NB4 (cell line): ENCODE measurements around the gene CTAG1A.
A peak's percentile ranks its signal among the peaks of the same experiment; 100 is the strongest.

ENCODE experiments used
- DNase-seq: peaks from one replicate; pipeline ENCODE4 v3.0.0; 2010; ENCODE audit warnings: low read depth
- H3K4me3 ChIP-seq: one replicate; pipeline ENCODE4 v1.5.1; 2011; ENCODE audit warnings: mild to moderate bottlenecking, low read depth, low read length, moderate library complexity
- MYC ChIP-seq: IDR thresholded peaks from 2 replicates; pipeline ENCODE4 v1.6.1; 2011; ENCODE audit warnings: low read depth, low read length
- POLR2A ChIP-seq: IDR thresholded peaks from 2 replicates; pipeline ENCODE4 v1.6.1; 2011; ENCODE audit warnings: mild to moderate bottlenecking; ENCODE audit not compliant: insufficient read length; ENCODE audit errors: extremely low read depth
- TF ChIP-seq, protein P1 (sequence below): IDR thresholded peaks from 2 replicates; pipeline ENCODE4 v1.6.1; 2011; ENCODE audit warnings: low read depth, low read length
- TF ChIP-seq, protein P2 (sequence below): IDR thresholded peaks from one replicate; pipeline ENCODE4 v1.5.1; 2012; ENCODE audit warnings: low read depth, low read length

The CTAG1A gene

DNA sequence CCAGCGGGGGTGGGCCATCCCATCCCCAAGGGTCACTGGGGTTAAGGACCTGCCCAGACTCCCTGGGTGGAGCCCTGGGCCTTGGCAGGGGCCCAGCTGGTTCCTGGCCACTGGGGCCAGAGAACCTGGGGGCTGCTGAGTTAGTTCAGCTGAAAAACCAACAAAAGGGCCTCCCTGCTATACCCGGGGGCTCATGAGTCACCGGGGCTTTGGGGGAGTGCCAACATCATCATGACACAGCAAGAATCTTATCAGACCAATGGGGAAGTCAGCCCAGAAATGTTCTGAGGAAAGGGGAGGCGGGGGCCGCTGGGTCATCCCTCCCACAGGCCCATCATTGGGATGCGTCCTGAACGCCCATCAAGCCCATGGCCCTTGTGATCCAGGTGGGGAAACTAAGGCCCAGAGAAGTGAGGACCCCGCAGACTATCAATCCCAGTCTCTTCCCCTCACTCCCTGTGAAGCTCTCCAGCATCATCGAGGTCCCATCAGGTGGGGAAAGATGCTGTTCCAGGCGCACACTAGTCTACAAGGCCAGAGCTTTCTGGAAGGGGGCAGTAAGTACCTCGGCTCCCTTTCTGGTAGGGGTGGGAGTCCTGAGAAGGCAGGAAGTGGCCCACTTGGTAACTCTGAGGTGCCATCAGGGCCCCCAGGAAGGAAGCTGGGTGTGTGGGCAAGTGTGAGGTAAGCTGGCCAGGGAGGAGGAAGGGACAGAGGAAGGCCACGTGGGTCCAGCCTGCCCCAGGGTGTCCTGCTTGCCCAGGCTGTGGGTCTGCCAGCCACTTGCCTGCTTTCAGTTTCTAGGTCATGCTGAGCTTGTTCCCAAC lies 42.8 kb upstream of the CTAG1A start:
- H3K4me3 ChIP-seq = peak overlapping the region; percentile 46
- DNase-seq = peak; percentile 91

DNA sequence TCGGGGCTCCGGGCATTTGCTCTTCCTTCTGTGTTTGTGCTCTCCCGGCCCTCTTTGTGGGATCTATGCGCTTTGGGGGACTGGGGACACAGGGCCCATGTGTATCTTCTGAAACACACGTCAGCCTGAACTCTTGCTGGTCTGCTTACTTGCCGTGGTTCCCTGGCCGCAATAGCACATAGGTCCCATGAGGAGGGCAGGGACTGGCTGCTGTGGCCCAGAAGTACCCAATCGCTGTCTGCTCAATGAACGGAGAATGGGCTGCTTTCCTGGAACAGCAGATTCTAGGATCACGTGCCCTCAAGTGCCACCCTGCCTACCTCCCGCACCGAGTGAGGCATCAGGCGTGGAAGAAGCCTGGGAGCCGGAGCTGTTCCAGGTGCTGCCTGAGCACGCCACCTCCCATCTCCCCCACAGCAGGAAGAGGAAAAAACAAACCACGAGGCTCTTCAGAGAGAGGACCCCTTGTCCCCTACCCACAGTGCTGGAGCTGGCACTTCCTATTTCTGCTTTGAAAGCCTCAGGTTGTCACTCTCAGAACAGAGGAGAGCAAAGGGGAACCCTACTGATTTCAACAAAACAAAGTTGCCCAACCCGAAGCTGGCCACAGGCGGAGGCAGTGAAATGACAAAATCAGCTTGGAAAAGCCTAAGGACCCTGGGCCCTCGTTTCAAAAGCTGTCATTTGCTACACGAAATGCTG lies 42.1 kb upstream of the CTAG1A start:
- peak; percentile 93 for DNase-seq
- peak overlapping the region; percentile 46 for H3K4me3 ChIP-seq
- TF ChIP-seq POLR2A (no peak), MYC (peak; percentile 17; the same call in 1 of the 2 replicates)
- TF ChIP-seq, protein P1, sequence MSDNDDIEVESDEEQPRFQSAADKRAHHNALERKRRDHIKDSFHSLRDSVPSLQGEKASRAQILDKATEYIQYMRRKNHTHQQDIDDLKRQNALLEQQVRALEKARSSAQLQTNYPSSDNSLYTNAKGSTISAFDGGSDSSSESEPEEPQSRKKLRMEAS = peak; percentile 48
- TF ChIP-seq, protein P2, sequence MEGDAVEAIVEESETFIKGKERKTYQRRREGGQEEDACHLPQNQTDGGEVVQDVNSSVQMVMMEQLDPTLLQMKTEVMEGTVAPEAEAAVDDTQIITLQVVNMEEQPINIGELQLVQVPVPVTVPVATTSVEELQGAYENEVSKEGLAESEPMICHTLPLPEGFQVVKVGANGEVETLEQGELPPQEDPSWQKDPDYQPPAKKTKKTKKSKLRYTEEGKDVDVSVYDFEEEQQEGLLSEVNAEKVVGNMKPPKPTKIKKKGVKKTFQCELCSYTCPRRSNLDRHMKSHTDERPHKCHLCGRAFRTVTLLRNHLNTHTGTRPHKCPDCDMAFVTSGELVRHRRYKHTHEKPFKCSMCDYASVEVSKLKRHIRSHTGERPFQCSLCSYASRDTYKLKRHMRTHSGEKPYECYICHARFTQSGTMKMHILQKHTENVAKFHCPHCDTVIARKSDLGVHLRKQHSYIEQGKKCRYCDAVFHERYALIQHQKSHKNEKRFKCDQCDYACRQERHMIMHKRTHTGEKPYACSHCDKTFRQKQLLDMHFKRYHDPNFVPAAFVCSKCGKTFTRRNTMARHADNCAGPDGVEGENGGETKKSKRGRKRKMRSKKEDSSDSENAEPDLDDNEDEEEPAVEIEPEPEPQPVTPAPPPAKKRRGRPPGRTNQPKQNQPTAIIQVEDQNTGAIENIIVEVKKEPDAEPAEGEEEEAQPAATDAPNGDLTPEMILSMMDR = no peak

More for the DNA sequence above, 42.8 kb upstream of the CTAG1A start:
- TF ChIP-seq POLR2A = no peak
- TF ChIP-seq, protein P1 = peak; percentile 77
- peak; percentile 65; the same call in 1 of the 2 replicates for TF ChIP-seq MYC
- TF ChIP-seq, protein P2 = no peak

DNA sequence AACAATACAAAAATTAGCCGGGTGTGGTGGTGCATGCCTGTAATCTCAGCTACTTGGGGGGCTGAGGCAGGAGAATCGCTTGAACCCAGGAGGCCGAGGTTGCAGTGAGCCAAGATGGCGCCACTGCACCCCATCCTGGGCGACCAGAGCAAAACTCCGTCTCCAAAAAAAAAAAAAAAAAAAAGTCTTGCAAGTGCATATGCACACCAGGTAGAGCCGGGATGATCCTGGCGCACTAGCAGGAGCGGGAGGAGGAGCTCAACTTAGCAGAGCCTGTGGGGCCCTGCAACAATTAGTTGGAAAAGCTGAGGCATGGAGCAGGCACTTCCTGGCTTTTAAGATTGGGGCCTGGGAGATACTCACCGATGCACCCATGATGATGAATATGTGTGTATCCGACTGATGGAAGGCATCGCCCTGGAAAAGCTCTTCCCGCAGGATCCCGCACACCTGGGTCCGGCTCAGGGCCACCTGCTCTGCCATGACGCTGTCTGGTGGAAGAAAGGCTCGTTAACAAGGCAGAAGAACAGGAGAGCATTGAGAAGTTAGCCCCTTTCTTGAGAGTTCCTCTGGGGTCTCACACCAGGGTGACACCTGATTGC lies 39.2 kb upstream of the CTAG1A start:
- TF ChIP-seq POLR2A (no peak), MYC (no peak)
- TF ChIP-seq, protein P1 = no peak
- TF ChIP-seq, protein P2 = no peak
- H3K4me3 ChIP-seq = peak overlapping the region; percentile 73
- DNase-seq = no peak

DNA sequence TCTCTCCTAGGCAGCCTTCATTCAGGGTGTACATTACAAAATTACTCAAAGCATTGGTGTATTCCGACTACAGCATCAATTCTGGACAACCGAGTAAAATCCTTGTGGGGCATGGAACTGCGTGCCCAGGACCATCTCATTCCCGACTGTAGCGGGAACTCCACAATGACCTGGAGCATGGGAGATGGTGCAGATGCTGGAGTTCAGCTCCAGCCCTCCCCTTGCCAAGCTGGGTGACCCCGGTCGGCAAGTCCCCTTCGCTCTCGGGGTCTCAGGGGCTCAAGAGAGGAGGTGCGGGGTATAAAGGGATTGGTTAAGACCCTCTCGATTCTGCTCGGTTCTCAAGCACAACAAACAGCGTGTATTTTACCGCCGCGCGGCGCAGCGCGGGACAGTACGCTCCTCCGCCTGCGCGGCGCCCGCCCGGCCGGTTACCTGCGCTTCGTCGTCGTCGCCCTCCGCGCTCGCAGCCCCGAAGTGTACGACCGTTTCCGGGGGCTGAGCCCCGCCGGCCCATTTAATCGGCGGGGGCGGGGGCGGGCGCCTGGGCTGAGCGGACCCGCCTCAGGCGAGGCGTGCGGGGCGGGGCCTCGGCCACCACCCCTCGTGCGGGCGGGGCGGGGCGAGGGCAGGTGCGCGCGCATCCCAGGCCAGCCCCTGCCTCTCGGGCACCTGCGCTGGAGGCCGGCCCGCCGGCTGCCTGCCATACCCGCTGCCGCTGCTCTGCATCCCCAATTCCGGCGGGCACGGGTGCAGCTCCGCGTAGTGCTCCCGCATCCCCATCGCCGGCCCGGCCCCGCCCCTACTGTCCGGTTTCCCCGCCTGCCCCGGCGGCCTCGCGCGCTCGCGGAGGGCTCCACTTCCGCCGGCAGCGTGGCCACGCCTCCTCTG lies 38.3 kb upstream of the CTAG1A start, which contains the start of gene G6PD:
Gene G6PD, minus strand, starts transcription at position 493 of the 891 bp plus-strand sequence. CDS start 691 bp downstream, outside the sequence.
- peak within 1 kb of the TSS; percentile 98 for H3K4me3 ChIP-seq
- DNase-seq = peak; percentile 81
- TF ChIP-seq, protein P2 = no peak
- TF ChIP-seq POLR2A (peak; percentile 68), MYC (peak; percentile 37; the same call in 1 of the 2 replicates)
- TF ChIP-seq, protein P1 = peak; percentile 45
